GM12878 (cell line): ENCODE measurements around the gene DEFB132. TPM values are rescaled to one million over a fixed set of nuclear protein-coding genes. Genes with fewer than 3 reads are reported as not detected.

Experiments
- ATAC-seq: fragments of 200-7000 bp; cut with Tn5 transposase; 3 replicates; pipeline ENCODE4 v1.9.1; 2020; ENCODE audit warnings: mild to moderate bottlenecking, moderate library complexity
- BruUV-seq: library from RNA; stranded (reverse); fragments of 400-500 nt; replicated peaks from 2 replicates; lab custom pipeline; 2021; lab: Mats Ljungman, UMichigan
- CTCF ChIA-PET: fragments of 300-600 bp; sonication (Branson Sonifier 250); formaldehyde crosslinking; extraction: SDS; loops from one replicate; lab custom pipeline; 2021; ENCODE audit warnings: inconsistent platforms; lab: Yijun Ruan, JAX
- POLR2A ChIA-PET: fragments of 350-600 bp; formaldehyde crosslinking; extraction: SDS; loops from one replicate; lab custom pipeline; 2021; ENCODE audit warnings: inconsistent platforms; lab: Charles Lee
- RAD21 ChIA-PET: fragments of 300-600 bp; sonication (Branson Sonifier 250); formaldehyde crosslinking; loops from one replicate; lab custom pipeline; 2023; ENCODE audit warnings: antibody characterized with exemption; ENCODE audit not compliant: unreplicated experiment; lab: Charles Lee
- SMC1A ChIA-PET: fragments of 300-600 bp; sonication (Branson Sonifier 250); formaldehyde crosslinking; loops from one replicate; lab custom pipeline; 2023; ENCODE audit not compliant: unreplicated experiment, uncharacterized antibody; lab: Charles Lee
- DNase-seq: peaks from one replicate; pipeline ENCODE4 v3.0.0-alpha.2; 2011; ENCODE audit warnings: low read depth, low spot score
- FAIRE-seq: peaks from 3 replicates; lab custom pipeline; 2011; peaks lifted over from hg19 to GRCh38; lab: Jason Lieb, UNC
- H2AFZ ChIP-seq: 2 replicates; pipeline ENCODE4 v1.6.0; 2011; ENCODE audit warnings: low read depth, low read length, control low read depth; ENCODE audit not compliant: control insufficient read depth
- H3K27ac ChIP-seq: 2 replicates; pipeline ENCODE4 v1.5.1; 2011; ENCODE audit warnings: control low read depth; ENCODE audit not compliant: control insufficient read depth, insufficient read depth
- H3K27me3 ChIP-seq, 2 experiments: replicated peaks in 1 of 2; 2 replicates each; pipeline versions ENCODE4 v1.6.0 to v1.6.1; 2011; ENCODE audit warnings: low read length in 1 of 2; ENCODE audit not compliant: control insufficient read depth in 2 of 2, insufficient read depth in 2 of 2
- H3K36me3 ChIP-seq, 2 experiments: 2 replicates each; pipeline ENCODE4 v1.5.1; 2011; ENCODE audit warnings: low read length in 1 of 2; ENCODE audit not compliant: control insufficient read depth in 2 of 2, insufficient read depth in 2 of 2
- H3K4me1 ChIP-seq: 2 replicates; pipeline ENCODE4 v1.6.1; 2011; ENCODE audit warnings: mild to moderate bottlenecking, low read length, moderate library complexity, mixed read lengths; ENCODE audit not compliant: control insufficient read depth, insufficient read depth
- H3K4me2 ChIP-seq: 2 replicates; pipeline ENCODE4 v1.6.0; 2011; ENCODE audit warnings: control low read depth; ENCODE audit not compliant: control insufficient read depth, insufficient read depth
- H3K4me3 ChIP-seq: fragments of 200-600 bp; sonication (generic); 2 replicates; pipeline ENCODE4 v1.5.1; 2016
- H3K79me2 ChIP-seq: 2 replicates; pipeline ENCODE4 v1.6.0; 2011; ENCODE audit warnings: low read length; ENCODE audit not compliant: control insufficient read depth, insufficient read depth
- H3K9ac ChIP-seq: 2 replicates; pipeline ENCODE4 v1.8.0; 2011; ENCODE audit warnings: low read length, control low read depth, mixed read lengths; ENCODE audit not compliant: control insufficient read depth, insufficient read depth
- H3K9me3 ChIP-seq: replicated peaks from 3 replicates; pipeline ENCODE4 v1.5.1; 2011; ENCODE audit warnings: mild to moderate bottlenecking, low read length; ENCODE audit not compliant: control insufficient read depth, insufficient read depth
- H4K20me1 ChIP-seq: 2 replicates; pipeline ENCODE4 v1.6.0; 2011; ENCODE audit not compliant: control insufficient read depth, insufficient read depth
- ATF7 ChIP-seq: fragments of 450-650 bp; IDR thresholded peaks from 2 replicates; pipeline ENCODE4 v1.6.1; 2016; ENCODE audit warnings: low read depth, mild to moderate bottlenecking
- CHD1 ChIP-seq: IDR thresholded peaks from 2 replicates; pipeline ENCODE4 v1.6.1; 2012; ENCODE audit warnings: low read depth, low read length, improper control_type of control experiment
- MEF2B ChIP-seq: fragments of 450-650 bp; IDR thresholded peaks from 2 replicates; pipeline ENCODE4 v1.6.1; 2018; ENCODE audit warnings: mild to moderate bottlenecking, moderate library complexity; ENCODE audit not compliant: partially characterized antibody, poor library complexity, severe bottlenecking
- MYC ChIP-seq: IDR thresholded peaks from 2 replicates; pipeline ENCODE4 v1.6.1; 2011; ENCODE audit warnings: mild to moderate bottlenecking, low read length, moderate library complexity, inconsistent platforms; ENCODE audit not compliant: insufficient read depth, insufficient replicate concordance, insufficient read length, severe bottlenecking
- NFXL1 ChIP-seq: fragments of 450-650 bp; IDR thresholded peaks from 2 replicates; pipeline ENCODE4 v1.6.1; 2017; ENCODE audit warnings: antibody characterized with exemption, mild to moderate bottlenecking, borderline replicate concordance
- NR2F1 ChIP-seq: fragments of 450-650 bp; conservative IDR thresholded peaks from 2 replicates; pipeline ENCODE4 v1.6.1; 2017; ENCODE audit warnings: mild to moderate bottlenecking
- PAX5 ChIP-seq: IDR thresholded peaks from 2 replicates; pipeline ENCODE4 v1.6.1; 2011; ENCODE audit warnings: low read depth, low read length, borderline replicate concordance
- RBBP5 ChIP-seq: fragments of 200-600 bp; sonication (generic); conservative IDR thresholded peaks from 2 replicates; pipeline ENCODE4 v1.6.1; 2016
- RELA ChIP-seq: fragments of 450-650 bp; IDR thresholded peaks from 2 replicates; pipeline ENCODE4 v1.8.0; 2014; ENCODE audit warnings: borderline replicate concordance; ENCODE audit not compliant: partially characterized antibody
- SMC3 ChIP-seq: IDR thresholded peaks from 2 replicates; pipeline ENCODE4 v1.6.1; 2011; ENCODE audit warnings: low read length, improper control_type of control experiment, borderline replicate concordance
- ZZZ3 ChIP-seq: IDR thresholded peaks from 2 replicates; pipeline ENCODE4 v1.6.1; 2011; ENCODE audit warnings: low read depth; ENCODE audit not compliant: control insufficient read depth, insufficient read length
- WGBS: methylation state at CpG from one replicate; pipeline ENCODE4 v1.1.6; 2016; ENCODE audit warnings: low lambda C conversion rate; ENCODE audit not compliant: insufficient replicate concordance, insufficient coverage; ENCODE audit errors: missing lambda C conversion rate; 5-methylcytosine and 5-hydroxymethylcytosine counted together
- in situ Hi-C: fragments of 300-500 bp; cut with MboI; formaldehyde crosslinking; loops from 9 replicates; pipeline ENCODE4 v1.14.3; 2018; ENCODE audit warnings: mixed read lengths
- intact Hi-C: fragments of 100-400 bp; cut with micrococcal nuclease; formaldehyde crosslinking; loops from one replicate; pipeline ENCODE4 v1.14.2; 2022; ENCODE audit not compliant: unreplicated experiment
- polyA plus RNA-seq, 11 experiments: library from polyadenylated mRNA; depleted of rRNA in 4 of 11; unstranded in 6 of 11; stranded (reverse) in 5 of 11; fragments of >200 nt; fragmentation: Nextera tagmentation in 4 of 11; fragmentation: Illumina TruSeq in 1 of 11; extraction: Ambion mirVana in 4 of 11; extraction: Trizol in 1 of 11; gene quantifications; 1 replicate in 1 of 11; 2 replicates in 10 of 11; pipeline versions ENCODE4 v1.2.1 to v1.2.3, GENCODE V29; 2011 to 2016; ENCODE audit warnings: inconsistent platforms in 2 of 11, missing spikeins in 2 of 11, low read depth in 1 of 11
- total RNA-seq, 4 experiments: library from RNA; depleted of rRNA in 3 of 4; stranded (reverse); fragments of >200 nt in 3 of 4; fragmentation: Illumina TruSeq in 1 of 4; extraction: Trizol in 1 of 4; gene quantifications; 2 replicates each; pipeline versions ENCODE4 v1.2.1 to v1.2.3, GENCODE V29; 2013 to 2021
- TF ChIP-seq, protein P1 (sequence below): fragments of 450-650 bp; IDR thresholded peaks from 2 replicates; pipeline ENCODE4 v1.6.1; 2017; ENCODE audit warnings: mild to moderate bottlenecking, moderate library complexity

DEFB132 gene
- total and polyA plus RNA-seq, 10 of the 15 experiments (the other 5 are each of a cell fraction or from before 2014, with no cell fraction given): not detected

DNA sequence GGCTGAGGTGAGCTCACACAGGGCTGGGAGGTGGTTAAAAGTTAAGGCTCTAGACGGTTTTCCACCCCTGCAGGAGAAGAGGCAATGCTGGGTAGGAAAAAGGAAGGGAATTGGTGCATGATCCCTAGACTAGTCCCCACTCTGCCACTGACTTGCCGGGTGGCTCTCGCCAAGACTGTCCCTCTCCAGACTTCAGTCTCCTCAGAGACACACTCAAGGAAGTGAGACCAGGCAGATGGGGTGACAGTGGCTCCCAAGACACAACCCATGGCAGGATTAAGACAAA, 19.9 kb downstream of the DEFB132 start:
- TF ChIP-seq CHD1: no peak
- H3K79me2 ChIP-seq: no peaks in the 10 kb centered on the region
- H3K4me2 ChIP-seq: no peak overlapping the region
- H3K4me3 ChIP-seq: no peak overlapping the region
- H3K36me3 ChIP-seq: peaks cover 2 to 3% of the 10 kb centered on the region in 2 experiments; a peak in 3 of 4 replicates
- DNase-seq (no peak), ATAC-seq (no peak), FAIRE-seq (no peak)
- H3K9ac ChIP-seq: no peak overlapping the region
- no peaks in the 10 kb centered on the region for H3K27me3 ChIP-seq
- 100% methylated on average over 3 of the region's 3 CpGs for WGBS
- POLR2A ChIA-PET: no interaction called here
- H2AFZ ChIP-seq: no peak overlapping the region
- no TSS peak for BruUV-seq
- in situ Hi-C loops (no loop called here), intact Hi-C loops (no loop called here)
- RAD21 ChIA-PET: no interaction called here
- CTCF ChIA-PET: interaction anchor here (0.8 kb wide), 1 partner anchor 19 kb away, joined by 3 read pairs; no protein-coding TSS in a partner anchor
- no peaks in the 10 kb centered on the region for H3K9me3 ChIP-seq
- SMC1A ChIA-PET: interaction anchor here (1.2 kb wide), 1 partner anchor 9 kb away, joined by 3 read pairs; no protein-coding TSS in a partner anchor
- H3K27ac ChIP-seq: no peak overlapping the region
- no peaks in the 10 kb centered on the region for H3K4me1 ChIP-seq
- H4K20me1 ChIP-seq: no peaks in the 10 kb centered on the region

DNA sequence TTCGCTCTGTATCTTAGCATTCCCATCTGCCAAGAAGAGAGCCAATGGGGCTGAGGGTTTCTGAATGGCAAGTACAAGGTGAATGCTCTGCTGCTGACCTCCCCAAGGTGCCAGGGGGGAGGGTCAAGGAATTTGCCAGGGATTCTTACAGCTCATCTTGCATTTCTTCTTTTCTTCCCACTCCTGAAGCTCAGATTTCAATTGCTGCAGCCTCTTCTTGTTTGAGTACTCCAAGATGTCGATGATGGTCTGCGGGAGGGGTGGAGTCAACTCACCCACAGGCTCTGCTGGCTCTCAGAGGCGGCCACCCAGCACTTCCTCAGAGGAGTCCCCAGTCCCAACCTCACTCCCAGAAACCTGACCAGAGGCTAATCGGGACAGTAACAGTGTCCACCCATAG, 20.7 kb downstream of the DEFB132 start:
- RAD21 ChIA-PET: no interaction called here
- DNase-seq: no peak
- Histone ChIP-seq H3K4me1 (no peaks in the 10 kb centered on the region), H3K79me2 (no peaks in the 10 kb centered on the region), H3K9ac (no peak overlapping the region), H4K20me1 (no peaks in the 10 kb centered on the region), H3K27ac (no peak overlapping the region), H3K4me3 (no peak overlapping the region), H3K27me3 (no peaks in the 10 kb centered on the region), H3K9me3 (no peaks in the 10 kb centered on the region), H2AFZ (no peak overlapping the region), H3K36me3 (peaks cover 2 to 3% of the 10 kb centered on the region in 2 experiments; a peak in 3 of 4 replicates), H3K4me2 (no peak overlapping the region)
- no peak for ATAC-seq
- intact Hi-C loops (no loop called here), in situ Hi-C loops (no loop called here)
- FAIRE-seq: no peak
- WGBS: 91% methylated on average over 5 of the region's 5 CpGs
- POLR2A ChIA-PET: no interaction called here
- SMC1A ChIA-PET: interaction anchor here (1.2 kb wide), 1 partner anchor 9 kb away, joined by 3 read pairs; no protein-coding TSS in a partner anchor
- CTCF ChIA-PET: interaction anchor here (0.8 kb wide), 1 partner anchor 19 kb away, joined by 3 read pairs; no protein-coding TSS in a partner anchor
- no peak for TF ChIP-seq PAX5
- TF ChIP-seq MEF2B: no peak
- TF ChIP-seq ATF7: no peak
- TF ChIP-seq, protein P1, sequence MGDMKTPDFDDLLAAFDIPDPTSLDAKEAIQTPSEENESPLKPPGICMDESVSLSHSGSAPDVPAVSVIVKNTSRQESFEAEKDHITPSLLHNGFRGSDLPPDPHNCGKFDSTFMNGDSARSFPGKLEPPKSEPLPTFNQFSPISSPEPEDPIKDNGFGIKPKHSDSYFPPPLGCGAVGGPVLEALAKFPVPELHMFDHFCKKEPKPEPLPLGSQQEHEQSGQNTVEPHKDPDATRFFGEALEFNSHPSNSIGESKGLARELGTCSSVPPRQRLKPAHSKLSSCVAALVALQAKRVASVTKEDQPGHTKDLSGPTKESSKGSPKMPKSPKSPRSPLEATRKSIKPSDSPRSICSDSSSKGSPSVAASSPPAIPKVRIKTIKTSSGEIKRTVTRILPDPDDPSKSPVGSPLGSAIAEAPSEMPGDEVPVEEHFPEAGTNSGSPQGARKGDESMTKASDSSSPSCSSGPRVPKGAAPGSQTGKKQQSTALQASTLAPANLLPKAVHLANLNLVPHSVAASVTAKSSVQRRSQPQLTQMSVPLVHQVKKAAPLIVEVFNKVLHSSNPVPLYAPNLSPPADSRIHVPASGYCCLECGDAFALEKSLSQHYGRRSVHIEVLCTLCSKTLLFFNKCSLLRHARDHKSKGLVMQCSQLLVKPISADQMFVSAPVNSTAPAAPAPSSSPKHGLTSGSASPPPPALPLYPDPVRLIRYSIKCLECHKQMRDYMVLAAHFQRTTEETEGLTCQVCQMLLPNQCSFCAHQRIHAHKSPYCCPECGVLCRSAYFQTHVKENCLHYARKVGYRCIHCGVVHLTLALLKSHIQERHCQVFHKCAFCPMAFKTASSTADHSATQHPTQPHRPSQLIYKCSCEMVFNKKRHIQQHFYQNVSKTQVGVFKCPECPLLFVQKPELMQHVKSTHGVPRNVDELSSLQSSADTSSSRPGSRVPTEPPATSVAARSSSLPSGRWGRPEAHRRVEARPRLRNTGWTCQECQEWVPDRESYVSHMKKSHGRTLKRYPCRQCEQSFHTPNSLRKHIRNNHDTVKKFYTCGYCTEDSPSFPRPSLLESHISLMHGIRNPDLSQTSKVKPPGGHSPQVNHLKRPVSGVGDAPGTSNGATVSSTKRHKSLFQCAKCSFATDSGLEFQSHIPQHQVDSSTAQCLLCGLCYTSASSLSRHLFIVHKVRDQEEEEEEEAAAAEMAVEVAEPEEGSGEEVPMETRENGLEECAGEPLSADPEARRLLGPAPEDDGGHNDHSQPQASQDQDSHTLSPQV: no peak
- TF ChIP-seq RBBP5: no peak
- TF ChIP-seq RELA: no peak
- TF ChIP-seq NFXL1: no peak
- no peak for TF ChIP-seq MYC
- TF ChIP-seq ZZZ3: no peak
- TF ChIP-seq SMC3: no peak
- TF ChIP-seq NR2F1: no peak
- BruUV-seq: no TSS peak
